HCT116 (cell line): ENCODE measurements around the gene RNF214.

ENCODE experiments used
- JUND ChIP-seq: IDR thresholded peaks from 2 replicates; pipeline ENCODE4 v1.6.1; 2012
- POLR2A ChIP-seq: IDR thresholded peaks from 2 replicates; pipeline ENCODE4 v1.7.0; 2011; ENCODE audit warnings: borderline replicate concordance; ENCODE audit not compliant: insufficient read depth, insufficient read length; ENCODE audit errors: extremely low read depth
- TF ChIP-seq, protein P1 (sequence below), 3 experiments: fragments of 200-600 bp in 1 of 3; sonication (generic) in 1 of 3; IDR thresholded peaks in 2 of 3; conservative IDR thresholded peaks in 1 of 3; 2 replicates each; pipeline ENCODE4 v1.5.1; 2012 to 2017; ENCODE audit warnings: low read depth in 2 of 3, low read length in 2 of 3, antibody characterized with exemption in 1 of 3, borderline replicate concordance in 1 of 3, control low read depth in 1 of 3, mild to moderate bottlenecking in 1 of 3, mixed read lengths in 1 of 3, mixed run types in 1 of 3, moderate library complexity in 1 of 3; ENCODE audit not compliant: insufficient read depth in 1 of 3

DNA sequence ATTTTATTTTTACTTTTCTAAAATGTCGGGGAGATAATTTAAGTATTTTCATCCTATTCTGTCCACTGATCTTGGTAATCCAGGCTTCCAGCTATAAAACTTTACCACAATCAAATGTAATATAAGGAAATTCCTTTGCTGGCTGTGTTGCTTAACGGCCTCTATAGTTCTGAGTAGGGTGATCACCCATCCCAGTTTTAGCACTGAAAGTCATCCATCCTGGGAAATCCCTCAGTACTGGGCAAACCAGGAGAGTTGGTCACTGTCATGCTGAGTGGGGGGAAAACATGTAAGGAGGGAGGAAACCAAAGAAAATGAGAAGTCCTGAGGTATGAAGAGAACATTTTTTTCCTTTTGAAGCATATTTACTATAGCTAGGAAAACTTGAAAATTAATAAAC is 45.9 kb downstream of the RNF214 start:
- TF ChIP-seq JUND (no peak), POLR2A (no peak)
- TF ChIP-seq, protein P1, sequence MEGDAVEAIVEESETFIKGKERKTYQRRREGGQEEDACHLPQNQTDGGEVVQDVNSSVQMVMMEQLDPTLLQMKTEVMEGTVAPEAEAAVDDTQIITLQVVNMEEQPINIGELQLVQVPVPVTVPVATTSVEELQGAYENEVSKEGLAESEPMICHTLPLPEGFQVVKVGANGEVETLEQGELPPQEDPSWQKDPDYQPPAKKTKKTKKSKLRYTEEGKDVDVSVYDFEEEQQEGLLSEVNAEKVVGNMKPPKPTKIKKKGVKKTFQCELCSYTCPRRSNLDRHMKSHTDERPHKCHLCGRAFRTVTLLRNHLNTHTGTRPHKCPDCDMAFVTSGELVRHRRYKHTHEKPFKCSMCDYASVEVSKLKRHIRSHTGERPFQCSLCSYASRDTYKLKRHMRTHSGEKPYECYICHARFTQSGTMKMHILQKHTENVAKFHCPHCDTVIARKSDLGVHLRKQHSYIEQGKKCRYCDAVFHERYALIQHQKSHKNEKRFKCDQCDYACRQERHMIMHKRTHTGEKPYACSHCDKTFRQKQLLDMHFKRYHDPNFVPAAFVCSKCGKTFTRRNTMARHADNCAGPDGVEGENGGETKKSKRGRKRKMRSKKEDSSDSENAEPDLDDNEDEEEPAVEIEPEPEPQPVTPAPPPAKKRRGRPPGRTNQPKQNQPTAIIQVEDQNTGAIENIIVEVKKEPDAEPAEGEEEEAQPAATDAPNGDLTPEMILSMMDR (IDR thresholded peaks at IDR 0.05 in 2 of 3, conservative IDR thresholded peaks at IDR 0.05 in 1 of 3; ENCODE audit: borderline replicate concordance in 1 of 3, insufficient read depth in 1 of 3, low read depth in 2 of 3, low read length in 2 of 3): no peak
